Embryonic facial prominence (tissue), 1 donor: ENCODE data around the gene CNPY2.
"Not testable (repeated sequence)": the region's sequence is repeated elsewhere in the genome, so short reads cannot be mapped to it uniquely, and the experiment has no call there.

Source experiments
- DNase-seq: peaks from one replicate; pipeline ENCODE4 v3.0.0-alpha.2; 2016; ENCODE audit errors: extremely low spot score

Gene CNPY2

DNA sequence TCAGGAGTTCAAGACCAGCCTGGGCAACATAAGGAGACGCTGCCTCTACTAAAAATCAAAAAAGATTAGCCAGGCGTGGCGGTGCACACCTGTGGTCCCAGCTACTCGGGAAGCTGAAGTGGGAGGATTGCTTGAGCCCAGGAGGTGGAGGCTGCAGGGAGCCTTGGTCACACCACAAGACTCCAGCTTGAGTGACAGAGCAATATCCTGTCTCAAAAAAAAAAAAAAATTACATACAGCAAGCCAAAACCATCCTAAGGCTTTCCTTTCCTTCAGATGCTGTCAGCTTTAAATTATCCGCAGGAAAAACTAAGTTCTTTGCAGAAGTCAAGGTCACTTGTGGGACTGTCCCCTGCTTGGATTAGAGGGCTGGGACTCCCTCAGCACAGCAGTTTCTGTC is 17.0 kb downstream of the CNPY2 start:
- DNase-seq = no peak

DNA sequence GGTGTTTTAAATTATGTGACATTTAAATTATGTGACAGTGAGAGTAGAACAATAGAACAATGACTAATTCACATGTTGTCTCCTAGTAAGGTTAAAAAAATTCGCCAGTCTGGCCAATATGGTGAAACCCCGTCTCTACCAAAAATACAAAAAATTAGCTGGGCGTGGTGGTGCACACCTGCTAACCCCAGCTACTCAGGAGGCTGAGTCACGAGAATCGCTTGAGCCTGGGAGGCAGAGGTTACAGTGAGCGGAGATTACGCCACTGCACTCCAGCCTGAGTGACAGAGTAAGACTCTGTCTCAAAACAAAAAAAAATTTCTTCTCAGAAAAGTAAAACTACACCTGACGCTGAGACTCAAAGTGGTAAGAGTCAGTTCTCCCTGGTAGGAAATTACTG is 18.4 kb downstream of the CNPY2 start:
- DNase-seq = no peak

DNA sequence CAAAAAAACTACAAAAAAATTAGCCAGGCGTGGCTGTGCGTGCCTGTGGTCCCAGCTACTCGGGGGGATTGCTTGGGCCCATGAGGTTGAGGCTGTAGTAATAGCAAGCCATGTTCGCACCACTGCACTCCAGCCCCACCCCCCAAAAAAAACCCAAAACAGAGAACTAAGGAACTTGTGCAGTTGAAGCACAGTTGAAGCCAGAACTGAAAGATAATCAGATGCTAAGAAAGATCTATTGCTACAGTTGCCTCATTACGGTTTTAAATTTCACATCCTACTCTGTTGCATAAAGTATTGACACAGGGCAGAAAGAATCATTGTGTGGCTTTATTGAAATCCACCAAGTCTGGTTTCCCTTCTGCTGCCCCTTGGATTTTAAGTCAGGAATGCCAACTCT is 19.5 kb downstream of the CNPY2 start:
- no peak for DNase-seq

DNA sequence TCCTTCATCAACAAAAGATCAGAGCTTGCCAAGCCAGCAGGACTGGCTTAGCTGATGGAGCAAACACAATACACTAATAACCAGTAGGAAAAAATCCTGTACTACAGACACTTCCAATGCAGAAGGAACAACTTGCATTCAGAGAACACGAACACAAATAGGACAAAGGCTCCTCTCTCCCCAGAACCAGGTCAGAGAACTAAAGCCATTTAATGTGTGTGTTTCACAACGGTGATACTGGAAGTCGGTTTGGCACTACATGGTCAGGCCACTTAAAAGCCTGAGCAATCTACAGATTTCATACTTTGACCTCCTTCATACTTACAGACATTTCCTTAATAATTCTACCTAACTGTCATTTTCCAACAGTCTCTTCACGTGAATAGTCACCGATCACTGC is 22.0 kb downstream of the CNPY2 start:
- DNase-seq = no peak

DNA sequence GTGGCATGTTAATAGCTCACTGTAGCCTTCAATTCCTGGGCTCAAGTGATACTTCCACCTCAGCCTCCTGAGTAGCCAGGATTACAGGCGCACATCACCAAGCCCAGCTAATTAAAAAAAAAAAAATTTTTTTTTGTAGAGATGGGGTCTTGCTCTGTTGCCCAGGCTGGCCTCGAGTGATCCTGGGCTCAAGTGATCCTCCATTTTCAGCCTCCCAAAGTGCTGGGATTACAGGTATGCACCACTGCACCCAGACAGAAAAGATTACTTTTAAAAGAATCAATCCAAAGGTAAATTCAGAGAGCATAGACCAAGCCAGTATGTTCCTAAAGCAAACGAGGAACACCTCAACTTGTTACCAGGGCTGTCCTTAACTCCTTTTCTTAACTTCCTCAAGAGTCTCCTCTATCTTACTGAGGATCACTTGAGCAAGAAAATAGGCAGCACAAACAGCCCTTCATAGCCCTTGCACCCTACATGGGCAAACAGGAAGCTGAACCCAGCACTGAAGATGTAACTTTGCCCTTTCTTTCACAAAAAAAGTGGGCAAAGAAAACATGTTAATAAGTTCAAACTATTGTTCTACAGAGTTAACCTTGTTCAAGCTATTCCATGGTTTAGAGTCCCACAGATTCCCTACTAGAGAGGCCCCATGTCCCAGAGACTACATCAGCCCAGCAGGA is 26.9 kb downstream of the CNPY2 start:
- DNase-seq = no peak

DNA sequence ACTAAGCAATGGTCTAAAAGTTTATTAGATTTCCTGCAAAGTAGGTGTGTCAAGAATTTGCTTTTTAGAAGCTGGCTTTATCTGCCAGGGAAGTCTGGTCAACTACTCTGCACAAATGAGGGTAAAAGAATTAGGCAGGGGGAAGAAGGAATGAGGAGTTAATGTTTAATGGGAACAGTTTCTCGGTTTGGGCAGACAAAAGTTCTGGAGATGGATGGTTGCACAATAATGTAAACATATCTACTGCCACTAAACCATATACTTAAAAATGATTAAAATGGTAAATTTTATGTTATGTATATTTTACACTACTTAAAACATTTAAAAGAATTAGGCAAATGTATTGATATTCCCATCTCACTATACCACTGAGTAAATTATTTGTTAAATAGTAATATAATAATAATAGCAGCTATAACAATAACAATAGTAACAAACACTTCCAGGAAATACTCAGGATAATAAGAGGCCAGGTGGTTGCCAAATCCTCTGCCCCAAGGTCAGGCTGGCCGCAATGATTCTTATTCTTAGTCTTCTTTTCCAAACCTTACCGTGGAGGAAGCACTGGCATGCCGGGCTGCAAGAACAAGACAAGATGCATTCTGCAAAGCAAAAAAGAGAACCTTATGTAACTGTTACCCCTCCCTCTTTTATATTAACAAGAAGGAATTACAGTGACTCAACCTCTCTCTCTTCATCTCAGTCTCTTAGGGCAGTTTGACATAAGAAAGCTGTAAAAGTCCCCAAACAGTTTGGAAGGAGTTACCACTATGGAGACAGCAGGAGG is 29.6 kb downstream of the CNPY2 start:
- DNase-seq = no peak

DNA sequence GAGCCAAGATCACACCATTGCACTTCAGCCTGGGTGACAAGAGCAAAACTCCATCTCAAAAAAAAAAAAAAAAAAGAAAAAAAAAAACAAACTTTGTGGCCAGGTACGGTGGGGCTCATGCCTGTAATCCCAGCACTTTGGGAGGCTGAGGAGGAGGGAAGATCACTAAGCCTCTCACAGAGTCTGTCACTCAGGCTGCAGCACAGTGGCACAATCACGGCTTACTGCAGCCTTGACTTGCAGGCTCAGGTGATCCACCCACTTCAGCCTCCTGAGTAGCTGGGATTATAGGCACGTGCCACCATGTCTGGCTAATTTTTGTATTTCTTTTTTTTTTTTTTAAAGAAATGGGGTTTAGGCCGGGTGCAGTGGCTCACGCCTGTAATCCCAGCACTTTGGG is 31.5 kb downstream of the CNPY2 start:
- DNase-seq = not testable (repeated sequence)

DNA sequence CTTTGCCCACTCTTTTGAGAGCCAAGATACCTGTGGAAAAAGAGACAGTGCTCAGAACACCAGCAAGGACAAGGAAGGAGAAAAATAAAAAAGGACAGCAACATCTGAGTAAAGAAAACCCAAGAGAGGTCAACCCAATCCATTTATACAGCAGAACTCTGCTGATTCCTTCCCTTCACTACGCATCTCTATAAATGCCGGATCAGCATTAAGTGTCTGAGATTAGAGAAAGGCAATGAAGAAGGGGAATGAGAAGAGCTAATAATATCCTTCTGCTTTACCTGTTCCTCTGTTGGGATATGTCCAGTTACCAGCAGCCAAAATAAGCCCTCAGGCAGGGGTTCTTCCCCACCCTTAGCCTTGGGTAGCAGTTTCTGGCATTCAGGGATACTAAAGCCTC is 33.2 kb downstream of the CNPY2 start:
- DNase-seq = no peak

DNA sequence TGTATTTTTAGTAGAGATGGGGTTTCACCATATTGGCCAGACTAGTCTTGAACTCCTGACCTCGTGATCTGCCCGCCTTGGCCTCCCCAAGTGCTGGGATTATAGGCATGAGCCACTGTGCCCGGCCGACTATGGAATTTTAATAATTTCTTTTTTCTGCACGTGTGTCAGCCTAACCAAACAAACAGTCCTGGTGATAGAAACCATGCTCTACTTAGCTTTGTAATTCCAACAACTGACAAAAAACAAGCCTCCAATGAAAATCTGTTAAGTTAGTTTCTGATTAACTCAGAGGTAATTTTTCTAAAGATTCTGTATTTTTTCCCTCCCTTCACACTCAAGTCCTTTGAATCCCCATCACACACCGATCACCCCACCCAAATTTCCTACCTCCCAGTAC is 33.8 kb downstream of the CNPY2 start:
- DNase-seq = no peak

DNA sequence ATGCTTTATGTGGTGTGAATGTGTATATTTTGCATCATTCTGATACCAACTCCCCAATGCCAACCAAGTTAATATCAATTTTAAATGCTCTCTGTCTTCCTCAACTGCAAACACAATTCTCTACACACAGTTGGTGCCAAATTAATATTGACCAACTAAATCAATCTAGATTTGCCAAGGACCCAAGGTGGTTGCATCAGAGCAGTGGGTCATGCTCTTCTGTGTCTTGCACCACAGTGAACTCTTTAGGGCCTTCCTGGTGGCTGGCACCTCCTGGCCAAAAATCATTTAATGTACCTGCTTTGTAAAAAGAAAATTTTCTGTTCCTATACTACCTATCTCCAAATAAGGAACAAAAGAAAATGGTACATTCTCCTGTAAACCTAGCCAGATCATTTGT is 34.9 kb downstream of the CNPY2 start:
- no peak for DNase-seq

DNA sequence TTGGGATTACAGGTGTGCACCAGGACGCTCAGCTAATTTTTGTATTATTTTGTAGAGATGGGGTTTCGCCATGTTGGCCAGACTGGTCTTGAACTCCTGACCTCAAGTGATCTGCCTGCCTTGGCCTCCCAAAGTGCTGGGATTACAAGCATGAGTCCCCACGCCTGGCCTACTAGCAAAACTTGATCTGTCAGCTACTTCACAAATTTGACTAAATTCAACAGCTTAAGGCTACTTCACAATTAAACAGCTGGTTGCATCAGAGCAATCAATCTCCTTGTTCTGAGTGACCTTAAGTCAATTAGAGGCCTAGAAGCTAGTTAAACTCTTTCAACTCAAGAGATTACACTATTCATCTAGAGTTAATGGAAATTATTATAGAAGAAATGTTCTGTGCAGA is 36.9 kb downstream of the CNPY2 start:
- no peak for DNase-seq

DNA sequence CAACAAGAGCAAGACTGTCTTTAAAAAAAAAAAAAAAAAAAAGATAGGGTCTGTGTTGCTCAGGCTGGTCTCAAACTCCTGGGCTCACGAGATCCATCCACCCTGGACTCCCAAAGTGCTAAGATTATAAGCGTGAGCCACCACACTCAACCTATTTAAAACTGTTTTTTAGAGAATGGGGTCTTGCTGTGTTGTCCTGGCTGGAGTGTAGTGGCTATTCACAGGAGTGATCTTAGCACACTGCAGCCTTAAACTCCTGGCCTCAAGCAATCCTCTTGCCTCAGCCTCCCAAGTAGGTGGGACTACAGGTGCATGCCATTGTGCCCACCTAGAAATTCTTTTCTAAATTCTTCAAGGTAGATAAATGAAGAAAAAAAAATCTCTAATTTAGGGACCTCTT is 41.5 kb downstream of the CNPY2 start:
- DNase-seq = no peak

DNA sequence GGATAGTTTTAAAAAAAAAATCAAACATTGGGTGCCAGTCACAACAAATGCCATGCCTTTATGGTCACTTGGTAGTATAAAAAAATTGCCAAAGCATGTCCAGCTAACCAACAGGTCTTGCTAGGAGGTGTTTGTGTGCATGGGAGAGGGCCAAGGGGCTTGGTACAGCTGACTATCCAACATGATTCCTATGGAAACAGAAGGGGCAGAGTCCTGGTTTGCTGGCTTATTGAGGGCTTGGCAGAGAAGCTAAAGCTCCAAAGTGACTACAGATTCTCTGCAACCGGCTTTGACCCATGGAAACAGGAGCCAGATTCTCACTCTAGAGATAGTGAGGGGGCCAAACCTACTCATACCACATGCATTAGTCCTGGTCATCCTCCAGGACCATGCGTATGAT is 43.3 kb downstream of the CNPY2 start:
- DNase-seq = not testable (repeated sequence)

DNA sequence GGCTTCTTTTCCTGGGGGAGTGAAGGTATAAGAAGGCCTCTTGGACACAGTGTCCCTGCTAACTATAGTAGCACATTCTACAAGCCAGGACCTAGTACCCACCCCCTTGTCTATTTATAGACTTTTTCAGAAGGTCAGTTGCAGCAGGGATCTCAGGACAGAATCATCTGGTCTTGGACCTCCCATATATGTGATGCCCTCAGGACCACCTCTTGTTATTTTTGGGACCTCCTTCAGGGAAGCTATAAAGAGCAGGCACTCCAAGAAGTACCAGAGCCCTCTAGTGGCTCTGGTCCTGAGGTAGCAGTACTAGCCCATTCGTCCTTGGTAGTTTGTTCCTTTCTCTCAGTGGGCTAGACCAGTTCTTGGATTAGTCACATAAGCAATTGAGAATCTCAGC is 44.8 kb downstream of the CNPY2 start:
- DNase-seq = no peak

DNA sequence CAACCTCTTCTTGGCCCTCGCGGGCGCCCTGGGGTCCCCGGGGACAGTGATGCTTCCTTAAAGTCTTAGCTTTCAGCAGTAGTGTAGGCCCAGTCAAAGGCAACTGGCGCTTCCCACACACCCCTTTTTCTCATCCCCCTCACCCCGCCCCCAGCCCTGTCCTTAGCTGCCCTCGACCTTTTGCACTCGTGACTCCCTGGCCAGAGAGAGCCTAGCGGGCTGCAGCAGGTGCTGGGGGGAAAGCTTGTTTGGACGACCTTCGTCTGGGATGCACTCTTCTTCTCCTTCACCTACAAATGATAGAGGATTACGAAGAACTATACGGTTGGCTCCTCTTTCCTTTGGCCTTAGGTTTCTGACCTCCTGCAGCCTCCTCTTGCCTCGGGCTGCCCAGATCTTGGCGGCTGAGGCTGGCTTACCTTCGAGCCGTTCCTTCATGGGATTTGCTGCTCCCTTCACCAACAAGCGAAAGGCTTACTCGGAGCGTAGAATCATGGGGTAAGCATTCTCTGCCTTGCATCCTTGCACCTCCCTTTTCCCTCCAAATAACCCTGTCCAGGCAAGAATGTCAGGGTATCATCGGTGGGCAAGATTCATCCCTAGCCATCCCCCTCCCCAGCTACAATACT is 48.2 kb downstream of the CNPY2 start:
- no peak for DNase-seq

DNA sequence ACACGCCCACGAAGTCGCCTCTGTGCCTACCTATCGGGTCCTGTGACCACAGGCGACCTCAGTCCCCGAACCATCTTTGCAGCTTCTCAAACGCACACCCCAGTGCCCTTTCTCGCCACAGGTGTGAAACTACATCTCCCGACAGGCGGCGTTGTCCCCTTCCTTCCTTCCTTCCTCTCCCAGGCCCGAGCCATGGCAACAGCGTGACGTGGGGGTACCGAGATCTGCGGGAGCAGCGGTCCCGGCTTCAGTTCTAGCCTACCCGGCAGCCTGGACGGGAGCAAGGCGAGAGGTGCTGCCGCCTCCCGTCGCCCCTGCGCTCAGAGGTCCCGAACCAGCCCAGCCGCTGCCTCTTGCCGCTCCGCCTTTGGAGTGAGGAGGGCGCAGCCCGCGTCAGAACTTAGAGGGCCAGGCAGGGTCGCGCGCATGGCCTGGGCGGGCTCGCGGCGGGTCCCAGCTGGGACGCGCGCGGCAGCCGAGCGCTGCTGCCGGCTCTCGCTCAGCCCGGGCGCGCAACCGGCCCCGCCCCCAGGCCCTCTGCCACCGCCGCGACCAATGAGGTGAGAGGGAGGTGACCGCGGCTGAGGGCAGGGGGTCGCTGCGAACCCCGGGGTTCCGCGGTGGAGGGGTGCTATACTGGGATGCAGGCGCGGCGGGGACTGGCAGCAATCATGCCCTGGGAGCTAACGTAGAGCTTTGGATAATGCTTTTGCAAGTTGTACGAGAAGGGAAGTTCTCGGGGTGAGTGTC is 48.9 kb downstream of the CNPY2 start, which contains the start of gene COQ10A:
Gene COQ10A (plus strand): TSS at position 250 of the 750 bp plus-strand sequence. CDS start 177 bp downstream, at position 427.
- DNase-seq = peak; percentile 68

DNA sequence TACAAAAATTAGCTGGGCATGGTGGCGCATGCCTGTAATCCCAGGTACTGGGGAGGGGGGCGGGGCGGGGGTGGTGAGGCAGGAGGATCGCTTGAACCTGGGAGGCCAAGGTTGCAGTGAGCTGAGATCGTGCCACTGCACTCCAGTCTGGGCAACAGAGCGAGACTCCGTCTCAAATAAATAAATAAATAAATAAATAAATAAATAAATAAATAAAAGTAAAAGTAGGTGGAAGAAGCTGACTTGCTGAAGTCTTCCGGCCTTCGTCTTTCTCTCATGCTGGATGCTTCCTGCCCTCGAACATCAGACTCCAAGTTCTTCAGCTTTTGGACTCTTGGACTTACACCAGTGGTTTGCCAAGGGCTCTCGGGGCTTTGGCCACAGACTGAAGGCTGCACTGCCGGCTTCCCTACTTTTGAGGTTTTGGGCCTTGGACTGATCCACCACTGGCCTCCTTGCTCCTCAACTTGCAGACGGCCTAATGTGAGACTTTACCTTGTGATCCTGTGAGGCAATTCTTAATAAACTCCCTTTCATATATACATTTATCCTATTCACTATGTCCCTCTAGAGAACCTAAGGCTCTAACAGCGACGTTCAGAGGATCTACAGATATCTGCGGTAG is 49.6 kb downstream of the CNPY2 start:
- DNase-seq = not testable (repeated sequence)

DNA sequence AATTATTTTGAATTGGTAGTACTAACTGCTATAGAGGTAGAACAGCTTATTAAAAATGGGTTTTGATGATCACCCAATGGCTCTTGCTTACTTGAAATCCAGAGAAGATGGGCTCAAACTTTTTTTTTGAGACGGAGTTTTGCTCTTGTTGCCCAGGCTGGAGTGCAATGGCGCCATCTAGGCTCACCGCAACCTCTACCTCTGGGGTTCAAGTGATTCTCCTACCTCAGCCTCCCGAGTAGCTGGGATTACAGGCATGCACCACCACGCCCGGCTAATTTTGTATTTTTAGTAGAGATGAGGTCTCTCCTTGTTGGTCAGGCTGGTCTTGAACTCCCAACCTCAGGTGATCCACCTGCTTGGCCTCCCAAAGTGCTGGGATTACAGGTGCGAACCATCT is 52.8 kb downstream of the CNPY2 start:
- DNase-seq = not testable (repeated sequence)

DNA sequence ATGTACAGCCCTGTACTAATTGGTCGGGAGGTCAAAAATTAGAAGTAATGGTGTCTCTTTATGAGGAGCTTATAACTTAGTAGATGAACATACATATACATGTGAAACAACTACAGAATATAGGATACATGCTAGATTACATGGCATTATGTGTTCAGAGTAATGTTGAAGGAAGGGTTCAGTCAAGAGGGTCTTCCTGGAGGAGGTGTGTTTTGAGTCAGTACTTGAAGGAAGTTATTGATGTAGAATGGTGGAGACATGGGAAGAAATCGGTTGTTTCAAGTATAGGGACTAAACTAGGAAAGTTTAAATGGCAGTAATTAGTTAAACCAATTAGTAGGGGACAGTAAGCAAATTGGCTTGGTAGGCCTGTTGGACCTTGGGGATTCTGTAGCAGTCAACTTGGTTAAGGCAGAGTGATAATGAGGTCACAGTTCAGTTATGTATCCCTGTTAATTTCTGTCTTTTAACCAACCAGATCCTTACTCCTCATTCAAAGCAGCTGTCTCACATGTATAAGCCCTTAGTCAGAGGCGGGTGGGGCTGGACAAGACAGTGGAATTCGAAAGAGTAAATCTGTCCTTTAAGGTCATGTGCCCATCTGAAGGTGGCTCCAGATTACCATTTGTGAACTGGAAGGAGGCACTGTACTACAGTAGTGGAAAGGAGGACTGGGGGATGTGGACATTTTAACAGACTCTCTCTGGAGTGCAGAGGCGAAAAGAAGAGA is 54.1 kb downstream of the CNPY2 start:
- no peak for DNase-seq

DNA sequence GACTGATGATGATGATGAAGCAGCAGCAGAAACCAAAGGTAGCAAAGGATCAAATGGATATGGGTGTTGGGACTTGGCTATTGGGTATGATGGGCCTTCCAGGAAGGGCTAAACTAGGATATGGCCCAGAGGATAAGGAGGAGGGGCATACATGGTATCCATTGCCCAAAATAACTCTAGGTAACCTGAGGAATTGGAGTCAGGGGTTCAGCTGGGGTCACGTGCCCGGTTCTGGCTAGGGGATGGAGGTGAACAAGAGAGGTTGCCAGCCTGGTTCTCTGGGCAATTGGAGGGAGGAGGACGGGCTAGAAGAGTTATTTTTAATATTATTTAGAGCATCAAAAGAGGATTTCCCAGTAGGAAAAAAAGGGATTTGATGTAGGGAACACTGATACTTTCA is 54.9 kb downstream of the CNPY2 start:
- DNase-seq = no peak

DNA sequence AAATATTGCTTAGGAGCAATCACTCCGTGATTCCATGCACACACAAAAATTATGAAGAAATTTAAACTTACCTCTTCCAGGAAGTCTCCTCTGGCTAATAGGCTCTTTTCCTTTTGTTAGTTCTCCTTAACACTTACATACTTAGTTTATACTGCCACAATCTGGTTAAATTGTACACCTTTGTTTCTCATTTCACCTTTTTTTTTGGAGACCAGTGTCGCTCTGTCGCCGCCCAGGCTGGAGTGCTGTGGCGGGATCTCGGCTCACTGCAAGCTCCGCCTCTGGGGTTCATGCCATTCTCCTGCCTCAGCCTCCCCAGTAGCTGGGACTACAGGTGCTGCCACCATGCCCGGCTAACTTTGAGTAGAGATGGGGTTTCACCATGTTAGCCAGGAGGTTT is 55.4 kb downstream of the CNPY2 start:
- no peak for DNase-seq
